Stimulated activated CD8-positive, alpha-beta memory T cell treated with anti-CD3 and anti-CD28 coated beads, Interleukin-12 subunit alpha, Interleukin-12 subunit beta, amount 100 ng/mL, for 4 hours (primary cell): ENCODE data around the gene ATP5PD.
"Not testable (repeated sequence)": the region's sequence is repeated elsewhere in the genome, so short reads cannot be mapped to it uniquely, and the experiment has no call there.

Source experiments
- DNase-seq: peaks from one replicate; pipeline ENCODE4 v3.0.0-alpha.2; 2020; ENCODE audit warnings: low read depth

The ATP5PD gene

DNA sequence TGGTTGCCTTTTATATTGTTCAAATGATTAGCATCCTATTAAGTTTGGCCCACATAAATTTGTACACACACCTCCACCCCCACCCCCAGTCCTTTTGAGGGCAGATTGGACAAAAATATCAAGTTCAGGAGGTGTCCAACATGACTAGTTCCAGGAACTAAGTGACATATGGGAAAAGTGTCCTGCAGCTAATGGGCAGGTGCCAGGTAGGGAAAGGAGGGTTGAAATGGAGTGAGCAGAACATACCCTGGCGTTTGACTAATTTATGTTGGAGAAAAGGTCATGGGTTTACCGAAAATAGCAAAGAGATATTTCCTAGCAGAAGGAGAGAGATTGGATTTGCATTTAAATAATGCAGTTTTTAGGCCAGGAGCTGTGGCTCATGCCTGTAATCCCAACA, 5.2 kb upstream of the ATP5PD start:
- DNase-seq: no peak

DNA sequence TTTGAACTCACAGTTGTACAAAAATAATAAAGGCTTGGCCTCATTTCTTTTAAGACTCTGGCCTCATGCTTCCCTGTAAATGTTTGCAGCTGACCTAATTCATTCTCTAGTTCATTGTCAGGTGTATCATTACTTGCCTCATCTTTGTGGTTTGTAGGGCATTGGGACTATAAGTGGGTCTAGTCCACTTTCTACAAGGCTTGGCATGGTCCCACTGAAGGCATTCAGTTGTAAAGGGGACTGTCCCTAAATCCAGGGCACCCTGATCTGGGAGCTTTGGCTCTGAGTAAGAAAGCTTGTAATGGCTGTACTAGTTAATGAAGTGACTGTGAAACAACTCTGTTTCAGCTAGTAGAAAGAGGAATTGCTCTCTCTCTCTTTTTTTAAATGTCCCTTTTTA, 2.9 kb upstream of the ATP5PD start:
- DNase-seq: no peak

DNA sequence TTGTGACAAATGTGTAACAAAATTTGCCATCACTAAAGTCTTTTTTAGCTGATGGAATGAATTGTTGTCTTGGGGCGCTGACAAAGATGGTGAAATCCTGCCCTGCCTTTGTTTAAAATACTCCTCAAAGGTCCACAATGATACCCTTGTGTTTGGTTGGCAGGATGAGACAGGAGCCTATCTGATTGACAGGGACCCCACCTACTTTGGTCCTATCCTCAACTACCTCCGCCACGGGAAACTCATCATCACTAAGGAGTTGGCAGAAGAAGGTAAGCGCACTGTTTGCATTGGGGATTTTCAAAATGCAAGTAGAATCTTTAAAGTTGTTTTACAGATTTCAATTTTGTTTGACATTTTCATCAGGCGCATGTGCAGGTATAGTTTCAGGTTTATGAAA, 2.3 kb upstream of the ATP5PD start:
- DNase-seq: no peak

DNA sequence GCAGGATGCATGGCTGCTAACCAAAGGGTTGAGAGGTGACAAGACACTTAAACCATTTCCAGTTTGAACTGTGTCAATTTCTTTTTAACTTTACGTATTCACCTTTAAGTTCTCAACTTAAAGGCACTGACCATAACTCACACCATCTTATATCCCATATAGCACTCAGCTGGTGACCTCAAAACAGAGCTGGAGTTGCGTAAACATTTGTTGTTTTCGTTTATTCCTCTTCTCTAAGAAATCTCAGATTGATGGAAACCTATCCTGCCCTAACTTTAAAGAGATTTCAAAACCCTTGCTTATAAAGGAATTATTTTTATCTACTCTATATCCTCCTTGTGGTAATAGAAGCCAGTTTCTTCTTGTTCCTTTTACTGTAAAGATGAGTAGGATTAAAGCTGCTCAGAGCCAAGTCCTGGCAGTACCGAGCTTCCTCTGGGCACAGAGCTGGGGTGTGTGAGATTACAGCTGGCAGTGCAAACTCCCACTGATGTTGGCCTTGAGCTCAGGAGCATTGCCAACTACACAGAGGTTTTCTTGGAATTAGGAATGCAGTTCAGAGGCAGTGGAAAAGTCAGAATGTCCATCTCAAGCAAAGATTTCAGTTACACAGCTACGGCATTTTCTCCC, 1.6 kb upstream of the ATP5PD start:
- no peak for DNase-seq

DNA sequence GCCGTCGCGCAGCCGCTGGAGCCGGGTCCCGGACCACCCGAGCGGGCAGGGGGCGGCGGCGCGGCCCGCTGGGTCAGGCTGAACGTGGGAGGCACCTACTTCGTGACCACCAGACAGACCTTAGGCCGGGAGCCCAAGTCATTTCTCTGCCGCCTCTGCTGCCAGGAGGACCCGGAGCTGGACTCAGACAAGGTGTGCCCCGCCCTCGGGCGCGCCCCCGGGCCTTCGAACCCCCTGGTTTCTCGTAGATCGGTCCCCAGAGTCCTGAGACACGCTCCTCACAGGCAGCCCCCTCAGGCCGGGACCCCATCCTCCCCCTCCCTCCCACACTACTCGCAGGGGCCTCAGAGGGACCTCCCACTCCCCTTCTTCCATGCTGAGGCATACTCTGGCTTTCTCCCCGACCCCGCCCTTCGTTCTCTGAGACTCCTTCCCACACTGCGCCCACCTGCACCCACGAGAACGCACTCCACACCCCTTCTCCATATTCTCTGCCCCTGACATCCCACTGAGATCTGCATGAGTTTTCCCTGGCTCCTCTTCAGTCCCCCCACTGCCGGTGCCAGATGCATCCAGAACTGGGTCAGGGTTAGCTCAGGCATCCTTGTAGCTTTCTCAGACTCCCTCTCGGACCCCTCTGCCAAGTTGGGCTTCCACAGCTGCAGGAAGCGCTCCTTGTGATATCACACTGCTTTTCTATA, 779 bp upstream of the ATP5PD start:
- DNase-seq: no peak

DNA sequence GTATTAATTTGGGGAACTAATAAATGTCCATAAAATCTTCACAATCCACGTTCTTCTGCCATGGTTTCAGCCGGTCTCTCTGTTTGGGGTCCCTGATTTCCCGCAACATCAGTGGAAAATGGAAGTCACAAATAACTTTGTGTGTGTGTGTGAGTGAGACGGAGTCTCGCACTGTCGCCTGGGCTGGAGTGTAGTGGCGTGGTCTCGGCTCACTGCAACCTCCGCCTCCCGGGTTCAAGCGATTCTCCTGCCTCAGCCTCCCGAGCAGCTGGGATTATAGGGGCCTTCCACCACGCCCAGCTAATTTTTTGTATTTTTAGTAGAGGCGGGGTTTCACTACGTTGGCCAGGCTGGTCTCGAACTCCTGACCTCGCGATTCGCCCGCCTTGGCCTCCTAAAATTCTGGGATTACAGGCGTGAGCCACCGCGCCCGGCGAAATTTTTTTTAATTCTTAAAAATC, 793 bp downstream of the ATP5PD start:
- DNase-seq: not testable (repeated sequence)

DNA sequence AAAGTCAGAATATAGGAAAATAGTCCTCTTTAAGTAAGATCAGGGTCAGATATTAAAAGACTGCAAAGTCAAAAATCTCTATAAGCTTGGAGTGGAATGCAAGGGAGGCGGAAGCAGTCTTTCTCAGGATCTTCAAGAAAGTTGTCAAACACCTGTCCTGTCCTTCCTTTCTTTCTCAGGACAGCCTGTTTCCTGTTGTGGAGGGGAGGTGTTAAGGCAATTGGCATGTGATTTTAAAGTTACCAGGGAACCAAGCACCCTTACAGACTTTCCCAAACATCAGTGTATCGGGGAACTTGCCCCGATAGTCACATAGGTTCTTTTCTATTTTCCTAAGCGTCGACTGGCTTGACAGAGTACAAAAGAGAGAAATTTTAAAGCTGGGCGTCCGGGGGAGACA, 2.1 kb downstream of the ATP5PD start:
- no peak for DNase-seq

DNA sequence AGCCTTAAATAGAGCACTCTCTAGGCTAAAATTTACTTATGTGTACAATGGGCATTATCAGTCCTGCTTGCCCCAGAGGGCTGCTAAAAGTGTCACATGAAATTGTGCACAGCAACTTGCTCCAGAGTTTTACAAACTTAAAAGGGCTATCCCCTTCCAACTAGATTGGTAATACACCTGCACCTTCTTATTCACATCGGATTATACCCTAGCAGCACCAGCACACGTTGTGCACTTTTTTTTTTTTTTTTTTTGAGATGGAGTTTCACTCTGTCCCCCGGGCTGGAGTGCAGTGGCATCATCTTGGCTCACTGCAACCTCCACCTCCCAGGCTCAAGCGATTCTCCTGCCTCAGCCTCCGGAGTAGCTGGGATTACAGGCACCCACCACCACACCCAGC, 3.0 kb downstream of the ATP5PD start:
- DNase-seq: not testable (repeated sequence)

DNA sequence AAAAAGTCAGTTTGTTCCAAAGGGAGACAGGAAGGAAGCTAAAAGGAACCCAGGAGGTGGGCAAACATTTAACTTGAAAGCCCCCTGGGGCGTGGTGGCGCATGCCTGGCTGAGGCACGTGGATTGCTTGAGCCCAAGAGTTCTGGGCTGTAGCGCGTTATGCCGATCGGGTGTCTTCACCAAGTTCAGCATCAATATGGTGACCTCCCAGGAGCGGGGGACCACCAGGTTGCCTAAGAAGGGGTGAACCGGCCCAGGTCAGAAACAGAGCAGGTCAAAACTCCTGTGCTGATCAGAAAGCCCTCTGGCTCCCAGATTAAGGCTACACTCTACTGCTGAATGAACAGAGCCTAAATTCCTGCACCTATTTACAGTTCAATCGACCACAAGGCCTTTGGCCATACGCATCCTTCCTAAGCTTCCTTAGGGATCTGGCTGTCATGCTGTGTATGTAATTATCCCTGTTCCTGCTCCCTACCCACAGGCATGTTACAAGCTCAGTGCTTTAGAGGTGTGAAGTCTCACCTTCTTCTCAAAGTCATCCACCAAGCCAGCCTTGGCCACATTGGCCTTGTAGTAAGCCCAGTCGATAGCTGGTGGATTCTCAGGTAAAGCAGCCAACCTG, 5.0 kb downstream of the ATP5PD start:
- no peak for DNase-seq

DNA sequence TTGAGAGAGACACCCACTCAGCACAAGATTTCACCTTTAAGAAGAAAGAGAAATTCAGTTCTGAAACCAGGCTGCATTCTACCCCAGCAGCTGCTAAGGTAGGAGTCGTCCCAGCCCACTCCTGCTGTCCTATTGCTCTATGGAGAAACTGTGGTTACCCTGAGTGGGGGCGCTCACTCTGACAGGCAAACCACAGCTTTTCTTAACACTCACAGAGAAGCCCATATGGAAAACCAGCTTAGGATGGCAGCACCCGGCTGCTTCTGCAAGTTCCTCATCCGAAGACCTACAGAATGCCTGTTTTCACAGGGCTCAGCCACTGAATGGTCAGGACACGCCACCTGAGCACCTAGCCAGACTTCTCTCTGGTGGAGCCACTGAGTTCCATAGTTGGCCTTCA, 7.5 kb downstream of the ATP5PD start:
- DNase-seq: no peak

DNA sequence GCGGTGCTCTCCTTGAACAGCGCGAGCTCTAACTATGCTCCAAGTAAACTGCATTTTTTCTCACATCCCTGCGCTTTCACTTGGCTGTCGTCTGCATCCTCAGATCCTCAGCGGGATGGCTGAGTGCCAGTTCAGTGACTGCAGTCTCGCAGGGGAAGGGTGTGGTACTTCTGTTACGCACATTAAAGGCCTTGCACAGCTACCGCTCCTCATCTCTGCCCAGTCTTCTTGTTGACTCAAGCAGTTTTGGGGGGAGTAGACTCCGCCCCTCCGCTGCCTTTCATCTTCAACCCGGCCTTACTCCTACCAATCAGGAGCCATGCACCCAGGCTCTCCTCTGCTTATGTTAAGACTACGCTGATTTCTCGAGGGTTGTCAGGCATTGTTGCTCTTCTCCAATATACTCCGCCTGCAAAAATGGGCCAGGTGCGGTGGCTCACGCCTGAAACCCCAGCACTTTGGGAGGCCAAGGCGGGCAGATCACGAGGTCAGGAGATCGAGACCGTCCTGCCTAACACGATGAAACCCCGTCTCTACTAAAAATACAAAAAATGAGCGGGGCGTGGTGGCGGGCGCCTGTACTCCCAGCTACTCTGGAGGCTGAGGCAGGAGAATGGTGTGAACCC, 10.0 kb downstream of the ATP5PD start:
- peak; percentile 56 for DNase-seq

DNA sequence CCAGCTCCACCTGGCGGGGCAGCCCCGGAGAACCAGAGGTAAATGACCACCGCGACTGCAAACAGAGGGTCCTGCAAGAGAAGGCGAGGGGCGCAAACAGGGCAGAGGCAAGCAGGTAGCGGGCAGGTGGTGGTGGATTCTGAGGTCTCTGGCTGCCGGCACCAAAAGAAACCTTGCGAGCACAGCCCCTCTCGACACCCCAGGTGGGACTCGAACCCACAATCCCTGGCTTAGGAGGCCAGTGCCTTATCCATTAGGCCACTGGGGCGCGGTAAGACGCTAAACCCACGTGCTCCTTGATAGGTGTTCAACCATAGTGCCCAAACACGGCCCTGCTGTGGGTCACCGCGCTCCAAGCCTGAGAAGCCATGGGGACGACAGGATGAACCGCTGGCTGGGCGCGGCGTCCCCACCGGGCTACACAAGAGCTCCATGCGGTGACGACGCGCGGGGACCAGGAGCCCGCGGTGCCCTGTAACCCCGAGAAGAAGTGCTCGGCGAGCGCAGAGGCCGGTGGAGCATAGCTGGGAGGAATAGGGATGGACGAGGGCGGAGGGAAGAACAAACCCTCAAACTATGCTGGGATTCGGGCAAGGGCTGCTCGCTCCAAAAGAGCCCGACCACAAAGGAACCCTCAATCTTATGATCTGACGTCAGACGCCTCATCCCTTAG, 12.4 kb downstream of the ATP5PD start:
- DNase-seq: peak; percentile 64

DNA sequence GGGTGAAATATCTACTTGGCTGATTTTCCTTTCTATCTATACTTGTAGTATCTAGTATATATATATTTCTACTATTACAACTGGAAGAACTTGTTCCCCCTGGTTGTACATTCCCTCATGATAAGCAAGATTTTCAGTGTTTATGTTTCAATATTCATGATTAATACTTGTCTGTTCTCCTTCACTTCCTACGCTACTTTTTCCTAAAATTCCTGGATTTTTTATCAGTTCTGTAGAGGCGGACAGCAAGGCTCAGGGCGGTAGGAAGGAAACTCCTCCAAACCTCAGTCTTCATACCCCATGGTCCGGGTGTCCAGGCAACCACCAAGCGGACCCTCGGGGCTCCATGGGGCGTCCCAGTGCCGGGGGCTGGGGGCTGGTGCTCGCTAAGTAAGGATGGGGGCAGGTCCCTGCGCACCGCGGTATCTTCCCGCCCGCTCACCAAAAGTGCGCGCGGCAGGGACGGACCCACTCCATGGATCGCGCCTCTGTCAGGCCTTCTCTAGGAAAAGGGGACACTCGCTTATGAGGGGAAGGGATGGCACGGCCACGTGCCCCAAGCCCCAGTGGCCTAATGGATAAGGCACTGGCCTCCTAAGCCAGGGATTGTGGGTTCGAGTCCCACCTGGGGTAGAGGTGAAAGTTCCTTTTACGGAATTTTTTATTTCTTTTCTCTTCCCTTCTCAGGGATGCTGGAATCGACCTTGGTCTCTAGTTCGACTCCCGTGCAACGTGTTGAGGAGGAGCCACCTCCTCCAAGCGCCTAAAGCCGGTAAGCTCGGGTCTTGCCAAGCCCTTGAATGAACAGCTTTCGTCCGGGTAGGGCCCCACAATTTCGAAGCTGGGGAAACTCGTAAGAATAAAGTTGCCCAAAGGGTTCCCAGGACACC, 13.2 kb downstream of the ATP5PD start:
- DNase-seq: peak; percentile 65

DNA sequence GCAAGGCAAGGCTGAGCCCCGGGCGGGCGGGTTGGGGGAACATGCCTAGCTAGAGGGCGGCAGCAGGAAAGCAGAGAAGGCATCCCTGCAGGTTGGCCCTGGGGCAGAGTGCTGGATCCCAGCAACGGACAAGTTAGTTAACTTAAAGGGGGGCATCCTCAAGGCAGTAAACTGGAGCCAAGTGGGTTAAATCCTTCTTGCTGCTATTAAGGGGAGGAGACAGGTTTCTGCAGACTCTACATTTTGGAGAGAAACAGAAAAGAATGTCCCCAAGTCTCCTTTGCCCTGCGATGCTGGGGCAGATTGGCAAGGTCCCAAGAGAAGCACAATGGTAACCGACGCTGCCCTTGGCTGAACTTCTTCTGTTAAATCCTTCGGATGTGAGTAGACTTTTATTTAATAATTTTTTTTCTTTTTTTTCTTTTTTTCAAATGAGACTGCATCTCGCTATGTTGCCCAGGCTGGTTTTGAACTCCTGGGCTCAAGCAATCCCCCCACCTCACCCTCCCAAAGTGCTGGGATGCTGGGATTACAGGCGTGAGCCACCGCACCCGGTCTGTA, 14.0 kb downstream of the ATP5PD start:
- no peak for DNase-seq

DNA sequence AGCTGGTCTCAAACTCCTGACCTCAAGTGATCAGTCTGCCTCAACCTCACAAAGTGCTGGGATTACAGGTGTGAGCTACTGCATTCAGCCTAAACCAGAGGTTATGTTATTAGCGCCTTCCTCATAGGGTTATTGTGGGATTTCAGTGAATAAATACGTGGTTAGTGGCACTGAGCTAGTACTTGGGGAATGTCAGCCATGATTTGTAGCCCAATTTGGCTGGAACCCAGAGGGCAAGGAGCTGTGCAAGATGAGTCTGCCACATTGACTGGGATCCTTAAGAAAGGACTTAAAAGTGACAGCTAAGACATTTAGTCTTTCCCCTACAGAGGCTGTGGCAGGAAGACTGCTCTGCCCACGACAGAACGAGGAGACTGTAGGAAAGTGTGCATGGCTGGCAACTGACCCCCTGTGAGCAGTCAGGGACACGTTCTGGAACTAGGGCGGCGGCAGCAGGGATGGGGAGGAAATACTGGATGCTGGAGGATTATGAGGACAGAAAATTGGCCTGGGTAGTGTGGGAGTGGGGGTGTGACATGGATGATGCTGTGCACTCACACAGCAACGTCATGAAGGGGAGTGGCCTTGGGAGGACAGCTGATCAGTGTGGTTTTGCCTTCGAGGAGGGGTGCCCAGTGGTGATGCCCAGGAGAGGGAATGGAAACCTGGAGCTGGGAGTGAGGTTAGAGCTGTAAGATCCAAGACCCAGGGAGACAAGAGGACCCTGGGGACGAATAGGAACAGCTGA, 14.6 kb downstream of the ATP5PD start:
- DNase-seq: peak; percentile 34

DNA sequence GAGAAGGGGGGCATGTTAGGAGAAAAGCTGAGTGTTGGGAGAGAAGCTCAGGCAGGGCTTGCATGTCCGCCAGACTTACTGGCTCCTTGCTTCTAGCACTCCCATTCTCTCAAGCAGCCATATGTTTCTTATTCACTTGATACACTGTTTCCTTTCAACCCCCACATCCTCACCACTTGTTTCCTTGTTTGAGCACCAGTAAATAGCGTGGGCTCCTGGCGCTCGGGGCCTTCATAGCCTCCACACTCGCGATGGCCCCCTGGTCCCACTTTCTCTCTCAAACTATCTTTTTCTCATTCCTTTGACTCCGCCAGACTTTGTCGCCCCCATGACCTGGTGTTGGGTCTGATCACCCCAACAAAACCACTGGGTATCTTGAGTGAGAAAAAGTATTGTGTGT, 16.6 kb downstream of the ATP5PD start:
- no peak for DNase-seq

DNA sequence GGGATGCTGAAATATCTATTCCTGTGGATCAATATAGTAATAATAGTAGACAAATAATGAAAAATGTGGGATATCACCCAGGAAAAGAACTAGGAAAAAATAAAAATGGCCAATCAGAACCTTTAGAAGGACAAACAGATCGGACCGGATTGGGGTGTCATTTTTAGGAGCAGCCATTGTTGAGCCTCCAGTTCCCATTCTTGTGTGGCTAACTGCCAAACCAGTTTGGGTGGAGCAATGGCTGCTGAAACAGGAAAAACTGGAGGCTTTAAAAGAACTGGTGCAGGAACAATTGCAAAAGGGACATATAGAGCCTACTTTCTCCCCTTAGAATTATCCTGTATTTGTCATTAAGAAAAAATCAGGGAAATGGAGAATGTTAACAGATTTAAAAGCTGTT, 20.1 kb downstream of the ATP5PD start:
- DNase-seq: not testable (repeated sequence)

DNA sequence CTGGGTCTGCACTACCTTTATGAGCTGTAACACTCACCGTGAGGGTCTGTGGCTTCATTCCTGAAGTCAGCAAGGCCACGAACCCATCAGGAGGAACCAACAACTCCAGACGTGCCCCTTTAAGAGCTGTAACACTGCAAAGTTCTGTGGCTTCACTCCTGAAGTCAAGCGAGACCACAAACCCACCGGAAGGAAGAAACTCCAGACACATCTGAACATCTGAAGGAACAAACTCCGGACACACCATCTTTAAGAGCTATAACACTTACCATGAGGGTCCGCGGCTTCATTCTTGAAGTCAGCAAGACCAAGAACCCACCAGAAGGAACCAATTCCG, 21.4 kb downstream of the ATP5PD start:
- DNase-seq: not testable (repeated sequence)

DNA sequence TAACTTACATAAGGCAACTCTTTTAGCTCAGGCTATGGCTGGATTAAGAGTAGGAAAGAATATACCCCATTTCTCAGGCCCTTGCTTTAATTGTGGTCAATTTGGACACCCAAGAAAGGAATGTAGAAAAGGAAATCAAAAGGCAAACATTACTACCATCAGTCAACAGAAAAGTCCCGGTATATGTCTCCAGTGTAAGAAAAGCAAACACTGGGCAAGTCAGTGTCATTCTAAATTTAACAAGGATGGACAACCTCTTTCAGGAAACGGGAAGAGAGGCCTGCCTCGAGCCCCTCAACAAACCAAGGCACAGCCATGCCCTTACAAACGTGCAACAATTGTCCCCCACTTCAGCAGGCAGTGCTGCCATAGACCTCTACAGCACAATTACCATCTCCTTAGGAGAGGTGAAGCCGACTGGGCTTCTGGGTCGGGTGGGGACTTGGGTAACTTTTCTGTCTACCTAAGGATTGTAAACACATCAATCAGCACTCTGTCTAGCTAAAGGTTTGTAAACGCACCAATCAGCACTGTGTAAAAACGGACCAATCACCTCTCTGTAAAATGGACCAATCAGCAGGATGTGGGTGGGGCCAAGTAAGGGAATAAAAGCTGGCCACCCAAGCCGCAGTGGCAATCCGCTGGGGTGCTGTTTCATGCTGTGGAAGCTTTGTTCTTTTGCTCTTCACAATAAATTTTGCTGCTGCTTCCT, 21.9 kb downstream of the ATP5PD start:
- no peak for DNase-seq
